ENCODE data around the gene PDE4D.
"Not testable (repeated sequence)": the region's sequence is repeated elsewhere in the genome, so short reads cannot be mapped to it uniquely, and the experiment has no call there.

The PDE4D gene

GRCh38 chr5:59608745-59609144, 284.8 kb downstream of the PDE4D start:
- no peak for DNase-seq (ENCODE audit: low read depth, low spot score)

- DNase-seq (ENCODE audit: low read depth, low spot score) = no peak
Measured at GRCh38 chr5:59607138-59607765, 286.3 kb downstream of the PDE4D start.

- no peak for DNase-seq (ENCODE audit: low read depth, low spot score)
Measured at GRCh38 chr5:59605915-59606314, 287.6 kb downstream of the PDE4D start.

- no peak for DNase-seq (ENCODE audit: low read depth, low spot score)
Measured at GRCh38 chr5:59604111-59604510, 289.4 kb downstream of the PDE4D start.

- DNase-seq (ENCODE audit: low read depth, low spot score) = no peak
Measured at GRCh38 chr5:59600998-59601397, 292.5 kb downstream of the PDE4D start.

- DNase-seq (ENCODE audit: low read depth, low spot score) = no peak
Measured at GRCh38 chr5:59600153-59600552, 293.4 kb downstream of the PDE4D start.

GRCh38 chr5:59599729-59600128, 293.8 kb downstream of the PDE4D start:
- no peak for DNase-seq (ENCODE audit: low read depth, low spot score)

- no peak for DNase-seq (ENCODE audit: low read depth, low spot score)
Measured at GRCh38 chr5:59598547-59598874, 295.0 kb downstream of the PDE4D start.

GRCh38 chr5:59597690-59598546, 295.6 kb downstream of the PDE4D start:
- DNase-seq (ENCODE audit: low read depth, low spot score) = no peak

- no peak for DNase-seq (ENCODE audit: low read depth, low spot score)
Measured at GRCh38 chr5:59596586-59597350, 296.8 kb downstream of the PDE4D start.

GRCh38 chr5:59594118-59594517, 299.4 kb downstream of the PDE4D start:
- DNase-seq (ENCODE audit: low read depth, low spot score) = not testable (repeated sequence)

GRCh38 chr5:59593439-59594007, 300.0 kb downstream of the PDE4D start:
- DNase-seq (ENCODE audit: low read depth, low spot score) = no peak

- DNase-seq (ENCODE audit: low read depth, low spot score) = no peak
Measured at GRCh38 chr5:59592101-59592500, 301.4 kb downstream of the PDE4D start.

- no peak for DNase-seq (ENCODE audit: low read depth, low spot score)
Measured at GRCh38 chr5:59591162-59591561, 302.4 kb downstream of the PDE4D start.

- DNase-seq (ENCODE audit: low read depth, low spot score) = no peak
Measured at GRCh38 chr5:59588922-59589321, 304.6 kb downstream of the PDE4D start.

GRCh38 chr5:59587489-59588337, 305.8 kb downstream of the PDE4D start:
- DNase-seq (ENCODE audit: low read depth, low spot score) = peak; percentile 67

- no peak for DNase-seq (ENCODE audit: low read depth, low spot score)
Measured at GRCh38 chr5:59586841-59587240, 306.7 kb downstream of the PDE4D start.

- no peak for DNase-seq (ENCODE audit: low read depth, low spot score)
Measured at GRCh38 chr5:59584858-59585846, 308.4 kb downstream of the PDE4D start.

GRCh38 chr5:59583810-59584562, 309.5 kb downstream of the PDE4D start:
- DNase-seq (ENCODE audit: low read depth, low spot score) = no peak
